ENCODE data around the gene GLUD2. TPM values are rescaled to one million over a fixed set of nuclear protein-coding genes. Genes with fewer than 3 reads are reported as not detected.
A peak's percentile ranks its signal among the peaks of the same experiment; 100 is the strongest.
"Not testable (repeated sequence)": the region's sequence is repeated elsewhere in the genome, so short reads cannot be mapped to it uniquely, and the experiment has no call there.

GLUD2 gene
- total RNA-seq, result under 1 TPM; 0.65 to 0.91 TPM

DNA sequence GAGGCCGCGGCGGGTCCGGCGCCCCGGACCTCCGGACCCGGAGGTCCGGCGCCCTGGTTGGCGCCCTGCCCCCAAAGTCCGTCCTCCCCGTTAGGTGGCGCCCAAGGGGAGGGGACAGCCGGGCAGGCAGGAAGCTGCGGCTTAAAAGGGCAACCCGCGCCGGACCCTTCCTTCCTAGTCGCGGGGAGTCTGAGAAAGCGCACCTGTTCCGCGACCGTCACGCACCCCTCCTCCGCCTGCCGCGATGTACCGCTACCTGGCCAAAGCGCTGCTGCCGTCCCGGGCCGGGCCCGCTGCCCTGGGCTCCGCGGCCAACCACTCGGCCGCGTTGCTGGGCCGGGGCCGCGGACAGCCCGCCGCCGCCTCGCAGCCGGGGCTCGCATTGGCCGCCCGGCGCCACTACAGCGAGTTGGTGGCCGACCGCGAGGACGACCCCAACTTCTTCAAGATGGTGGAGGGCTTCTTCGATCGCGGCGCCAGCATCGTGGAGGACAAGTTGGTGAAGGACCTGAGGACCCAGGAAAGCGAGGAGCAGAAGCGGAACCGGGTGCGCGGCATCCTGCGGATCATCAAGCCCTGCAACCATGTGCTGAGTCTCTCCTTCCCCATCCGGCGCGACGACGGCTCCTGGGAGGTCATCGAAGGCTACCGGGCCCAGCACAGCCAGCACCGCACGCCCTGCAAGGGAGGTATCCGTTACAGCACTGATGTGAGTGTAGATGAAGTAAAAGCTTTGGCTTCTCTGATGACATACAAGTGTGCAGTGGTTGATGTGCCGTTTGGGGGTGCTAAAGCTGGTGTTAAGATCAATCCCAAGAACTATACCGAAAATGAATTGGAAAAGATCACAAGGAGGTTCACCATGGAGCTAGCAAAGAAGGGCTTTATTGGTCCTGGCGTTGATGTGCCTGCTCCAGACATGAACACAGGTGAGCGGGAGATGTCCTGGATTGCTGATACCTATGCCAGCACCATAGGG lies at the start of gene GLUD2:
GLUD2 (plus strand) TSS at position 170 of the 979 bp plus-strand sequence; CDS start at position 245, 75 bp downstream.
- intact Hi-C loops (cut with DNase I, micrococcal nuclease); H3K4me3 Mint-ChIP-seq; H3K4me1 Mint-ChIP-seq; POLR2A ChIA-PET; H3K36me3 Mint-ChIP-seq (ENCODE audit: low read depth); H3K9me3 Mint-ChIP-seq (ENCODE audit: low read depth); CTCF ChIA-PET; H3K27ac Mint-ChIP-seq: not testable (repeated sequence)
- DNase-seq, result peak; percentile 37
- peak; percentile 61 for ATAC-seq
- peaks cover 11% of the 10 kb centered on the region for H3K27me3 Mint-ChIP-seq

DNA sequence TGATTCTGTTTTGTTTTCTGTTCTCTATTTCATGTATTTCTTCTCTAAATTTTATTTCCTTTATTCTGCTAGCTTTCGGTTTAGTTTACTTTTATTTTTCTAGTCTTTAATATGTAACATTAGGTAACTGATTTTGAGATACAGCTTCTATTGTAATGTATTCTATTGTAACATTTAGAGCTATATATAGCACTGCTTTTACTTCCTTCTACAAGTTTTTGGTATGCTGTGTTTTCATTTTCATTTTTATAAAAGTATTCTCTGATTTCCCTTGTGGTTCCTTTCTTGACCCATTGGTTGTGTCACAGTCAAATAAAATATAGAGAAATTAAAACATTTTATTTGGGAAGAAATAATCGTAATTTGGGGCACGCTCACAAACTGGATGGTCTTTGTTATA lies 48.0 kb upstream of the GLUD2 start:
- intact Hi-C loops (cut with DNase I, micrococcal nuclease), result no loop called here
- Mint-ChIP-seq H3K4me1 (peaks cover 2% of the 10 kb centered on the region), H3K27me3 (no peaks in the 10 kb centered on the region), H3K27ac (no peak overlapping the region), H3K36me3 (ENCODE audit: low read depth) (no peaks in the 10 kb centered on the region), H3K4me3 (no peak overlapping the region), H3K9me3 (ENCODE audit: low read depth) (no peaks in the 10 kb centered on the region)
- CTCF ChIA-PET, result interaction anchor here (0.7 kb wide), 1 partner anchor 202 kb away, joined by 3 read pairs; no protein-coding TSS in a partner anchor
- no peak for ATAC-seq
- POLR2A ChIA-PET, result no interaction called here
- no peak for DNase-seq

DNA sequence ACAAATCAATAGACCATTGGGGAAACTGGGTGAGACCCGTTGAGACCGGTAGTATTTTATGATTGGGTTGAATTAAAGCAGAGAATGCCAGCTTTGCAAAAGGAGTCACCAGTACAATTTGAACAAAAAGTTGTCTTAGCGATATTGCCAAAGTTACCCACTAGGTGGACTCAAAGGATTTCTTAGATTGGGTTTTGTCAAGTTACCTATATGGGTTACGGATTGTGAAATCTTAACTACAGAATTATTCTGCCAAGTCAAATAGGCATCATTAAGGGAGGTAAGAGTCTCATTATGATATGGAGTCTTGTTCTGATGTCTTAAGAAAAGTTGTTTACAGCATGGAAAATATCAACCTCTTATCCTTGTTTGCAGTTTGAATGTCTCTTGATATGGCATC lies 46.8 kb upstream of the GLUD2 start:
- intact Hi-C loops (cut with DNase I, micrococcal nuclease), result loop anchor here in 1 of 2 experiments (1.0 kb wide), 1 partner anchor 579 kb away; no protein-coding TSS in a partner anchor
- Mint-ChIP-seq H3K4me1 (peaks cover 2% of the 10 kb centered on the region), H3K36me3 (ENCODE audit: low read depth) (no peaks in the 10 kb centered on the region), H3K27me3 (no peaks in the 10 kb centered on the region), H3K27ac (no peak overlapping the region), H3K9me3 (ENCODE audit: low read depth) (no peaks in the 10 kb centered on the region), H3K4me3 (no peak overlapping the region)
- ATAC-seq (peak; percentile 33), DNase-seq (no peak)
- POLR2A ChIA-PET, result no interaction called here
- CTCF ChIA-PET, result interaction anchor here (0.9 to 1.2 kb wide), 2 partner anchors 14 to 210 kb away, joined by 3 read pairs; no protein-coding TSS in a partner anchor

DNA sequence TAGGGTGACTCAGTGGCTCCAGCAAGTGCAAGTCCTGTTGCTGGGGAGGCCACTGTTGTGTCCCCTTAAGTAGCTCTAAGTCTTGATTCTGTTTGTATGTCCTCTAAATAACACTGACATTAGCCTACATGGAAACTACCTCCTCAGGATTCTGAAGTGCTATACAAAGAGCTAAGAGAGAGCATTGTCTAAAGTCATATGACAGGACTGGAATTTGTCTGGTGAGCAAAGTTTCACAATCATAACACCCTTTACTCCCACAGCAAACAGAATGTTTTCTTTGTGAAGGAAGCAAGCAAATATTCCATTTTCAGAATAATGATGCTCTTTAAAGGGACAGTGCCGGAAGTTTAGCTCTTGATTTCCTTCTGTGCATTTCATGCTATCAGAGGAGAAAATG lies 38.5 kb upstream of the GLUD2 start:
- Mint-ChIP-seq H3K36me3 (ENCODE audit: low read depth) (no peaks in the 10 kb centered on the region), H3K27ac (no peak overlapping the region), H3K4me1 (no peaks in the 10 kb centered on the region), H3K27me3 (peaks cover 3% of the 10 kb centered on the region), H3K9me3 (ENCODE audit: low read depth) (peaks cover 2% of the 10 kb centered on the region), H3K4me3 (no peak overlapping the region)
- CTCF ChIA-PET, result no interaction called here
- intact Hi-C loops (cut with DNase I, micrococcal nuclease), result no loop called here
- ATAC-seq, result no peak
- POLR2A ChIA-PET, result no interaction called here
- DNase-seq, result no peak

DNA sequence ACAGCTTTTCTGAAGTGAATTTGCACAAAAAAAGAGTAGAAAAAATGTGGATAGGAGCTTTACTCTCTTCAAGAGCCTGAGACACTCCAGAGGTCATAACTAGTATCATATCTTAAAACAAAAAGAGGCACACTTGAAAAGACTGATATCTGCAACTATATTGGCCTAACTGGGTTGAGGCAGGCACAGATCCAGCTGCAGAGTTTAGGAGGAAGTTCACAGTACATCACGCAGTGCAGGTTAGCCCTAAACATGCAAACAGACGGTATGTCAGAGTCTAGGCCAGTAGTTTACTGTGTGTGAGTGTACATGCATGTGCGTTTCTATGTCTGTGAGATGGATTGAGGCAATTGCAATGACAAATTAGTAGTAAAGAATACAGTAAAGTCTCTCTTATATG lies 37.6 kb upstream of the GLUD2 start:
- POLR2A ChIA-PET, result no interaction called here
- ATAC-seq, result no peak

DNA sequence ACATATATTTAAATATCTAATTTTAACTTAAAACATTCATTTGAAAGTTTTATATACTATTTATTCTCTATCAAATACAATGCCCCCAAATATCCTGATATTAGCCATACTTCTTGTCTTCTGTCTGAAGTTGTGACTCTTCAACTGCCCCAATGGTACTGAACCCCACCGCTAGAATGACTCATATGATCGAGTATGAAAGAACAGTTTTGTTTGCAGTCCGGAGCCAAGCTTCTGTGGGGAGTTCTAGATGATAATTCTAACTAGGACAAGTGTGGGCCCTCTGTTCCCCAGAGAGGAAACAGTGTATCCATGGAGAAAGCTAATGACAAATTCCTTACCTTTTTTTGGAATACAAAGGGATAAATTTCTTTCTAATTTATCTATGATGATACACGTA lies 37.2 kb upstream of the GLUD2 start:
- Mint-ChIP-seq H3K4me1 (no peaks in the 10 kb centered on the region), H3K27ac (no peak overlapping the region), H3K36me3 (ENCODE audit: low read depth) (no peaks in the 10 kb centered on the region), H3K4me3 (no peak overlapping the region), H3K27me3 (peaks cover 3% of the 10 kb centered on the region), H3K9me3 (ENCODE audit: low read depth) (peaks cover 4% of the 10 kb centered on the region)
- POLR2A ChIA-PET, result no interaction called here
- CTCF ChIA-PET, result no interaction called here
- no peak for ATAC-seq
- no peak for DNase-seq
- intact Hi-C loops (cut with DNase I, micrococcal nuclease), result no loop called here

More for the DNA sequence above, 37.6 kb upstream of the GLUD2 start:
- no peak overlapping the region for H3K27ac Mint-ChIP-seq
- CTCF ChIA-PET, result no interaction called here
- no peaks in the 10 kb centered on the region for H3K36me3 Mint-ChIP-seq (ENCODE audit: low read depth)
- DNase-seq, result no peak
- H3K4me3 Mint-ChIP-seq, result no peak overlapping the region
- H3K27me3 Mint-ChIP-seq, result peaks cover 3% of the 10 kb centered on the region
- no peaks in the 10 kb centered on the region for H3K4me1 Mint-ChIP-seq
- intact Hi-C loops (cut with DNase I, micrococcal nuclease), result no loop called here
- peaks cover 2% of the 10 kb centered on the region for H3K9me3 Mint-ChIP-seq (ENCODE audit: low read depth)

DNA sequence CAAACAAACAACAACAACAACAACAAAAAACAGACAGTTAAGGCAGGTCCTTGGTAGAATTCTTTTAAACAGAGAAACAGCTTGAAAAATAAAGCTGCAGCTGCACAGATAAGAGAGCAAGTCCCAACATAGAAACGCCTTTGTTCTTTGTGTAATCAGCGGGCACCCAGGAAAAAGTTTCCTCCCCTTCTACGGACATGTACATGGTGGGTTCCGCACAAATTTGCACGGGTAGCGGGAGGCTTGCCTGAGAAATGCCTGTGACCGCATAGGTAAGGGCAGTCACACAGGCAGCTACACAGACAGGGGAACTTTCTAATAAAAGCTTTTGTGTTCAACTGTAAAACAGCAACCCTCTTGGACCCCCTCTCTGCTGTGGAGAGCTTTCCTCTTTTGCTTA lies 36.2 kb upstream of the GLUD2 start:
- ATAC-seq (no peak), DNase-seq (no peak)
- Mint-ChIP-seq H3K4me1 (no peaks in the 10 kb centered on the region), H3K27ac (no peak overlapping the region), H3K9me3 (ENCODE audit: low read depth) (peaks cover 2% of the 10 kb centered on the region), H3K36me3 (ENCODE audit: low read depth) (no peaks in the 10 kb centered on the region), H3K4me3 (no peak overlapping the region), H3K27me3 (peaks cover 2% of the 10 kb centered on the region)
- ChIA-PET CTCF (no interaction called here), POLR2A (no interaction called here)
- intact Hi-C loops (cut with DNase I, micrococcal nuclease), result no loop called here

DNA sequence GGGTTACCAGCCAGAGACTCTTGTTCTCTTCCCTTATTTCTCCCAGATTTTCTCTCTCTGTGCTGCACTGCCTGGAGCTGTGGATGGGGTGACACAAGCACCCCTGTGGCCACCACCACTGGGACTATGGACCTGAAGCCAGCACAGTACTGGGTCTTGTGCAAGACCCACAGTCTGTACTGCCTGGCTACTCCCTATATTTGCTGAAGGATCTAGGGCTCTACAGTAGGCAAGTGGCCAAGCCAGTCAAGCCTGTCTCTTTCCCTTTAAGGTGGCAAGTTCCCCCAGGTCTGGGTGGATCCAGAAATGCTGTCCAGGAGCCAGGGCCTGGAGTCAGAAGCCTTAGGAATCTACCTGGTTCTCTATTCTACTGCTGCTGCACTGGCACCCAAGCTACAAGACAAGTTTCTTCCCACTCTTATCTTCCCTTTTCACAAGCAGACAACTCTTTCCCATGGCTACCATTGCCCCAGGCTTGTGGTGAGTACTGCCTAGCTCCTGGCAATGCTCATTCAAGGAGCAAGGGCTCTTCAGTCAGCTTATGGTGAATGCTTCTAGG lies 33.4 kb upstream of the GLUD2 start:
- Mint-ChIP-seq H3K36me3 (ENCODE audit: low read depth) (no peaks in the 10 kb centered on the region), H3K4me1 (no peaks in the 10 kb centered on the region), H3K9me3 (ENCODE audit: low read depth) (peaks cover 2% of the 10 kb centered on the region), H3K27ac (no peak overlapping the region), H3K4me3 (no peak overlapping the region), H3K27me3 (no peaks in the 10 kb centered on the region)
- DNase-seq, result no peak
- CTCF ChIA-PET, result no interaction called here
- no peak for ATAC-seq
- POLR2A ChIA-PET, result no interaction called here
- intact Hi-C loops (cut with DNase I, micrococcal nuclease), result no loop called here

DNA sequence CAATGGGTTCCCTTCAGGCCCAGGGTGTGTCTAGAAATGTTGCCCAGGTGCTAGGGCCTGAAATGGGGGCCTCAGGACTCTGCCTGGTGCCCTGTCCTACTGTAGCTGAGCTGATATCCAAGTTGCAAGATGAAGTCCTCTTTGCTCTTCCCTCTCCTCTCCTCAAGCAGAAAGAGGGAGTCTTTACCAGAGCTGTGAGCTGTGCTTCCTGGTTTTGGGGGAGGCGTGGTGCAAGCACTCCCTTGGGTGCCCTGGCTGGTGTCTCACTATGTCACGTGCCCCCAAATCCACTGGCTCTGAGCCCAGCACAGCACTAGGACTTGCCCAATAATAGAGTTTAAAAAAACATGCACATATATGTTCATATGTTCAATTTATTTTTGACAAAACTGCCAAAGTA lies 32.6 kb upstream of the GLUD2 start:
- Mint-ChIP-seq H3K9me3 (ENCODE audit: low read depth) (peaks cover 2% of the 10 kb centered on the region), H3K4me1 (no peaks in the 10 kb centered on the region), H3K4me3 (no peak overlapping the region), H3K36me3 (ENCODE audit: low read depth) (no peaks in the 10 kb centered on the region), H3K27me3 (no peaks in the 10 kb centered on the region), H3K27ac (no peak overlapping the region)
- CTCF ChIA-PET, result no interaction called here
- POLR2A ChIA-PET, result no interaction called here
- no peak for DNase-seq
- intact Hi-C loops (cut with DNase I, micrococcal nuclease), result no loop called here
- ATAC-seq, result no peak

DNA sequence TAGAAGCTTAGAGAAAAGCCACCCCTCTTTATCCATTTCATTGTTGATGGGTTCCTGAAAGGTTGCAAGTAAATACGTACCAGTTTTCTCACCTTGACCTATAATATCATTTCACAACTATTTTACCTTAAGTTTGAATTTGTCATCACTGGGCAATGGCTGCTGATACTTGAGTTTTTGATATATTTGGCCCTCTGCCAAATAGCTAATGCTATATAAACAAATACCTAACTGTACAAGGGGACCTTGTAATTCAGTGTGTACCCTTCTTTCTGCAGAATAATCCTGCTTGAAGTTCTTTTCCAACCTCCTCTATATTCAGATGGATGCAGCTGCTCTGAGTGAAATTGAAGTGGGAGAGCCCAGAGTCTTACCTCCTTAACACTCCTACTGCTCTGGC lies 19.0 kb upstream of the GLUD2 start:
- ChIA-PET POLR2A (no interaction called here), CTCF (no interaction called here)
- intact Hi-C loops (cut with DNase I, micrococcal nuclease), result no loop called here
- Mint-ChIP-seq H3K9me3 (ENCODE audit: low read depth) (no peaks in the 10 kb centered on the region), H3K4me1 (no peaks in the 10 kb centered on the region), H3K27ac (no peak overlapping the region), H3K36me3 (ENCODE audit: low read depth) (no peaks in the 10 kb centered on the region), H3K4me3 (no peak overlapping the region), H3K27me3 (no peaks in the 10 kb centered on the region)
- no peak for ATAC-seq
- no peak for DNase-seq

DNA sequence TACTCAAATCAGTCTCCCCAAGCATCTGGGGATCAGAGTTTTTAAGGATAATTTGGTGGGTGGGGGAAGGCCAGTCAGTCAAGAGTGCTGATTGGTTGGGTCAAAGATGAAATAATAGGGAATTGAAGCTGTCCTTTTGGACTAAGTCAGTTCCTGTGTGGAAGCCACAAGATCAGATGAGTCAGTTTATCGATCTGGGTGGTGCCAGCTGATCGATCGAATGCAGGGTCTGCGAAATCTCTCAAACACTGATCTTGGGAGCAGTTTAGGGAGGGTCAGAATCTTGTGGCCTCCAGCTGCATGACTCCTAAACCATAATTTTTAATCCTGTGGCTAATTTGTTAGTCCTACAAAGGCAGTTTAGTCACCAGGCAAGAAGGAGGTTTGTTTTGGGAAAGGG lies 17.3 kb upstream of the GLUD2 start:
- Mint-ChIP-seq H3K4me1 (no peaks in the 10 kb centered on the region), H3K4me3 (no peak overlapping the region), H3K36me3 (ENCODE audit: low read depth) (no peaks in the 10 kb centered on the region), H3K27me3 (no peaks in the 10 kb centered on the region), H3K27ac (no peak overlapping the region), H3K9me3 (ENCODE audit: low read depth) (no peaks in the 10 kb centered on the region)
- ChIA-PET CTCF (no interaction called here), POLR2A (no interaction called here)
- no peak for ATAC-seq
- no peak for DNase-seq
- intact Hi-C loops (cut with DNase I, micrococcal nuclease), result no loop called here

DNA sequence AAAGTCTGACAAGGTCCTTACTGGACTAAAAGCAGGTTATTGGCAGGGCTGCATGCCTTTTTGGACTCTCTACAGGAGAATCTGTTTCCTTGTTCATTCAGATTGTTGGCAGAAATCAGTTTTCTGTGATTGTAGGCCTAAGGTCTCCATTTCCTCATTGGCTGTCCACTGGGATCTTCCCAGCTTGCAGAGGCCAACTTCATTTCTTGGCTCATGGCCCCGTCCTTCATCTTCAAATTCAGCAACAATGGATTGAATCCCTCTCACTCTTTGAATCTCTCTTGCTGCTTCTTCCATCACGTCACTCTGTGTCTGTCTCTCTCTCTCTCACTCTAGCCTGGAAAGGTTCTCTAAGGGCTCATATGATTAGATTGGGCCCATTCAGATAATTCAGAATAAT lies 14.9 kb upstream of the GLUD2 start:
- DNase-seq (no peak), ATAC-seq (no peak)
- intact Hi-C loops (cut with DNase I, micrococcal nuclease), result no loop called here
- Mint-ChIP-seq H3K27me3 (no peaks in the 10 kb centered on the region), H3K36me3 (ENCODE audit: low read depth) (no peaks in the 10 kb centered on the region), H3K9me3 (ENCODE audit: low read depth) (no peaks in the 10 kb centered on the region), H3K4me1 (peaks cover 3% of the 10 kb centered on the region), H3K4me3 (no peak overlapping the region), H3K27ac (no peak overlapping the region)
- POLR2A ChIA-PET, result no interaction called here
- CTCF ChIA-PET, result interaction anchor here (0.7 kb wide), 1 partner anchor 175 kb away, joined by 3 read pairs; no protein-coding TSS in a partner anchor
